Dermis lymphatic vessel endothelial cell (primary cell): ENCODE data around the gene SPATA17. TPM values are rescaled to one million over a fixed set of nuclear protein-coding genes. Genes with fewer than 3 reads are reported as not detected.

Source experiments
- total RNA-seq: library from RNA; depleted of rRNA; stranded (reverse); fragments of >200 nt; gene quantifications from 2 replicates; pipeline ENCODE4 v1.2.1, GENCODE V29; 2014

The SPATA17 gene
- total RNA-seq: 0.09 TPM in 1 of 2 replicates, not detected in the other

GRCh38 chr1:217630711-217631591, at the start of gene SPATA17, which contains the start of gene GPATCH2:
Gene SPATA17 (plus strand): TSS chr1:217631344. CDS start chr1:217631379, 35 bp downstream.
Gene GPATCH2 (minus strand): TSS chr1:217631090. CDS start chr1:217630971, 119 bp downstream.

Other genes starting within 250 kb of the SPATA17 start
- gene GPATCH2, start 254 bp upstream of the SPATA17 start, total RNA-seq: 14.4 and 23.5 TPM in 2 replicates